ENCODE results near the gene RNF181.
"Not testable (repeated sequence)": the region's sequence is repeated elsewhere in the genome, so short reads cannot be mapped to it uniquely, and the experiment has no call there.

The RNF181 gene

GRCh38 chr2:85595301-85596025 lies at the start of gene RNF181:
Gene RNF181 (plus strand): TSS chr2:85595745. CDS start chr2:85595764, 19 bp downstream.
- peak; percentile 74 to 83 for DNase-seq (ENCODE audit: low read depth in 1 of 2, low spot score in 1 of 2)

- DNase-seq (ENCODE audit: low read depth in 1 of 2, low spot score in 1 of 2): no peak
Observed at GRCh38 chr2:85545780-85546240, 49.7 kb upstream of the RNF181 start.

GRCh38 chr2:85547089-85547858 lies 48.3 kb upstream of the RNF181 start:
- DNase-seq (ENCODE audit: low read depth in 1 of 2, low spot score in 1 of 2): no peak

- DNase-seq (ENCODE audit: low read depth in 1 of 2, low spot score in 1 of 2): no peak
Observed at GRCh38 chr2:85547859-85548607, 47.5 kb upstream of the RNF181 start.

- DNase-seq (ENCODE audit: low read depth in 1 of 2, low spot score in 1 of 2): no peak
Observed at GRCh38 chr2:85548608-85548900, 47.0 kb upstream of the RNF181 start.

- DNase-seq (ENCODE audit: low read depth in 1 of 2, low spot score in 1 of 2): no peak
Observed at GRCh38 chr2:85549095-85549494, 46.5 kb upstream of the RNF181 start.

- no peak for DNase-seq (ENCODE audit: low read depth in 1 of 2, low spot score in 1 of 2)
Observed at GRCh38 chr2:85549826-85550225, 45.7 kb upstream of the RNF181 start.

- no peak for DNase-seq (ENCODE audit: low read depth in 1 of 2, low spot score in 1 of 2)
Observed at GRCh38 chr2:85550486-85550885, 45.1 kb upstream of the RNF181 start.

- DNase-seq (ENCODE audit: low read depth in 1 of 2, low spot score in 1 of 2): peak; percentile 75 to 83
Observed at GRCh38 chr2:85551698-85552678, 43.6 kb upstream of the RNF181 start.

GRCh38 chr2:85553184-85553583 lies 42.4 kb upstream of the RNF181 start:
- no peak for DNase-seq (ENCODE audit: low read depth in 1 of 2, low spot score in 1 of 2)

- no peak for DNase-seq (ENCODE audit: low read depth in 1 of 2, low spot score in 1 of 2)
Observed at GRCh38 chr2:85554980-85555612, 40.4 kb upstream of the RNF181 start.

GRCh38 chr2:85557130-85557529 lies 38.4 kb upstream of the RNF181 start:
- DNase-seq (ENCODE audit: low read depth in 1 of 2, low spot score in 1 of 2): no peak

- no peak for DNase-seq (ENCODE audit: low read depth in 1 of 2, low spot score in 1 of 2)
Observed at GRCh38 chr2:85558160-85558559, 37.4 kb upstream of the RNF181 start.

GRCh38 chr2:85560403-85560726 lies 35.2 kb upstream of the RNF181 start:
- not testable (repeated sequence) for DNase-seq (ENCODE audit: low read depth in 1 of 2, low spot score in 1 of 2)

- DNase-seq (ENCODE audit: low read depth in 1 of 2, low spot score in 1 of 2): no peak
Observed at GRCh38 chr2:85560812-85561279, 34.7 kb upstream of the RNF181 start.

GRCh38 chr2:85561280-85562212 lies 34.0 kb upstream of the RNF181 start, which contains the start of gene GGCX:
Gene GGCX (minus strand): TSS chr2:85561493. CDS start chr2:85561428, 65 bp downstream.
- peak; percentile 86 to 90 for DNase-seq (ENCODE audit: low read depth in 1 of 2, low spot score in 1 of 2)

GRCh38 chr2:85564144-85564563 lies 31.4 kb upstream of the RNF181 start:
- no peak for DNase-seq (ENCODE audit: low read depth in 1 of 2, low spot score in 1 of 2)

- no peak for DNase-seq (ENCODE audit: low read depth in 1 of 2, low spot score in 1 of 2)
Observed at GRCh38 chr2:85566265-85566664, 29.3 kb upstream of the RNF181 start.

GRCh38 chr2:85575739-85576138 lies 19.8 kb upstream of the RNF181 start:
- DNase-seq (ENCODE audit: low read depth in 1 of 2, low spot score in 1 of 2): no peak
